ENCODE measurements around the gene TEX53.

Gene TEX53

GRCh38 chr9:114612272-114612923, 45.2 kb downstream of the TEX53 start:
- H3K4me3 ChIP-seq, result peak overlapping the region; percentile 60 to 79 (median 64)

GRCh38 chr9:114611516-114612271, 45.9 kb downstream of the TEX53 start:
- peak overlapping the region; percentile 60 to 79 (median 64) for H3K4me3 ChIP-seq

More at GRCh38 chr9:114612272-114612923, 45.2 kb downstream of the TEX53 start:
- H3K27ac ChIP-seq, result peak overlapping the region in 20 of 21 experiments; percentile 73 to 95 (median 91)

GRCh38 chr9:114608525-114608796, 49.1 kb downstream of the TEX53 start:
- no peak overlapping the region for H3K27ac ChIP-seq
- no peak overlapping the region for H3K4me3 ChIP-seq

More at GRCh38 chr9:114611516-114612271, 45.9 kb downstream of the TEX53 start:
- H3K27ac ChIP-seq, result peak overlapping the region; percentile 73 to 95 (median 90)

GRCh38 chr9:114607671-114608524, 49.7 kb downstream of the TEX53 start:
- H3K27ac ChIP-seq, result no peak overlapping the region
- no peak overlapping the region for H3K4me3 ChIP-seq

- H3K4me3 ChIP-seq, result no peak overlapping the region
- H3K27ac ChIP-seq, result no peak overlapping the region
These were observed 50.9 kb downstream of the TEX53 start for GRCh38 chr9:114606597-114607207.

All from skin epidermis (tissue), 12 donors.